Caki2 (cell line): Measurements from ENCODE around the gene SWSAP1. TPM values are rescaled to one million over a fixed set of nuclear protein-coding genes. Genes with fewer than 3 reads are reported as not detected.

Source experiments
- DNase-seq: peaks from one replicate; pipeline ENCODE4 v3.0.0-alpha.2; 2015; ENCODE audit warnings: low read depth
- in situ Hi-C: cut with HindIII; loops from 2 replicates; pipeline ENCODE4 v1.10.0; 2016; ENCODE audit warnings: low sequenced_read_pairs, low pct_unique_long_range_greater_than_20kb, mixed read lengths
- total RNA-seq: library from RNA; depleted of rRNA; stranded (reverse); fragments of >200 nt; shearing (Covaris generic); gene quantifications from 2 replicates; pipeline ENCODE4 v1.2.3, GENCODE V29; 2014; ENCODE audit warnings: low replicate concordance; rRNA removed

SWSAP1 gene
- total RNA-seq, 1 experiment from 2014 or later: 2.1 TPM

DNA sequence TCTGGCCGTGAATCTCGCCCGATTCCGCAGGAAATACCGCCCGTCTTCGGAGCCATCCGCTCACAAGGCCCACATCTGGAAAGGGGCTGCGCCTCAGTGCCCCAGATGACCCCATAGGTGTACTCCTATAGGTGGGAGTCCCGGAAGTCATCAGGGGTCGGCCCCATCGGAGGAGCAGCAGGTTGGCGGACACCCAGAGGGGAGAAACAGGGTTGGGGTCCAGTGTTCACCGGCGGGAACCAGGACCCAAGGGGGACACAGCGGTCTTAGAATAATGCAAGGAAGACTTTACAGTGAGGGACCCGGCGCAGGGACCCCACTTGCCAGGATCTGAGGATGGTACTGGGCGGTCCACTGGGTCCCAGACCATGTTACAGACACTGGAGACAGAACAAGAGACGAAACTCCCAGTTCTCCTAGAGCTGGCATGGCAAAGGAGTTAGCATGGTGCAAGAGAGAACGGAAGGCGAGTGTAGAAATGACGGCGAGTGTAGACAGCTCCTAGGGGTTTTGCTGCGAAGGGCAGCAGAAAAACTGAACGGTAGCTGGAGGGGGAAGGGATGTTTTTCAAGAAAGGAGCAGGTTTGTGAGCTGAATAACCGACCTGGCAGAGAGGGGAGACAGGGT, 48.8 kb downstream of the SWSAP1 start:
- no peak for DNase-seq
- in situ Hi-C loops: no loop called here

DNA sequence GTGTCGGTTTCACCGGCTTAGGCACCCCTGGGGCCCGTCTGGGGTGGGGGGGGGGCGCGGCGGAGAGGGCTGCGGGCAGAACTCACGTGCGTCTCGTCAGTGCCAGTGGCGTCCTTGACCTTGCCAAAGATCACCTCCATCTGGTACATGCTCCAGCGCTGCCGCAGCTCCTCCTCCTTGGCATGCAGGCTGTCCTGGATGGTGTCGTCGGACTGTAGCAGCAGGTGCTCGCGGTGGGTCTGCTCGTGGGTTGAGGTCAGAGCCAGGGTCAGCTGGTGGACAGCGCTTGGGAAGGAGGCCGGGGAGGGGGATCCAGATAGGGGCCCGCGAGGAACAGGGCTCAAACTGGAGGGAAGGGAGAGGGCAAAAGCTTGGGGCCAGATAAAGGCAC, 49.3 kb downstream of the SWSAP1 start:
- no peak for DNase-seq
- in situ Hi-C loops: no loop called here

Other genes with a start within 250 kb of the SWSAP1 start
- 159 and 194 TPM in 2 replicates for gene SPC24, start 218.9 kb upstream of the SWSAP1 start, total RNA-seq
- gene KANK2, start 177.1 kb upstream of the SWSAP1 start, total RNA-seq: 49.3 and 71.1 TPM in 2 replicates
- gene ANGPTL8, start 135.0 kb upstream of the SWSAP1 start, total RNA-seq: not detected in 2 replicates
- 8.7 and 14.1 TPM in 2 replicates for gene DOCK6, start 112.1 kb upstream of the SWSAP1 start, total RNA-seq
- not detected in 2 replicates for gene TSPAN16, start 78.5 kb upstream of the SWSAP1 start, total RNA-seq
- 19.6 and 27.4 TPM in 2 replicates for gene RAB3D, start 35.0 kb upstream of the SWSAP1 start, total RNA-seq
- gene TMEM205, start 28.4 kb upstream of the SWSAP1 start, total RNA-seq: 381 and 712 TPM in 2 replicates
- gene CCDC159, start 28.1 kb upstream of the SWSAP1 start, total RNA-seq: 1.5 TPM in 2 replicates
- gene PLPPR2, start 19.2 kb upstream of the SWSAP1 start, total RNA-seq: 2.2 and 2.6 TPM in 2 replicates
- gene EPOR, start 9.6 kb downstream of the SWSAP1 start, total RNA-seq: 14.4 and 16.6 TPM in 2 replicates
- gene RGL3, start 44.6 kb downstream of the SWSAP1 start, total RNA-seq: 3.3 and 16.5 TPM in 2 replicates
- gene ODAD3, start 60.5 kb downstream of the SWSAP1 start, total RNA-seq: 1.1 and 2.6 TPM in 2 replicates
- 119 and 167 TPM in 2 replicates for gene PRKCSH, start 61.0 kb downstream of the SWSAP1 start, total RNA-seq
- gene ELAVL3, start 106.4 kb downstream of the SWSAP1 start, total RNA-seq: not detected in 2 replicates
- 4.6 and 43.5 TPM in 2 replicates for gene ZNF653, start 131.2 kb downstream of the SWSAP1 start, total RNA-seq
- gene ECSIT, start 154.5 kb downstream of the SWSAP1 start, total RNA-seq: 88.6 and 106 TPM in 2 replicates
- gene CNN1, start 164.2 kb downstream of the SWSAP1 start, total RNA-seq: not detected in 2 replicates
- 37.8 and 71.2 TPM in 2 replicates for gene ELOF1, start 184.6 kb downstream of the SWSAP1 start, total RNA-seq
- 6.1 and 11.8 TPM in 2 replicates for gene ACP5, start 203.0 kb downstream of the SWSAP1 start, total RNA-seq
- gene ZNF627, start 222.8 kb downstream of the SWSAP1 start, total RNA-seq: 26.2 and 34.4 TPM in 2 replicates